Astrocyte (in vitro differentiated cells and primary cell): Measurements from ENCODE around the gene RNF186. TPM values are rescaled to one million over a fixed set of nuclear protein-coding genes. Genes with fewer than 3 reads are reported as not detected.

Experiments used
- DNase-seq: peaks from one replicate; pipeline ENCODE4 v3.0.0-alpha.2; 2010; ENCODE audit warnings: low read depth
- FAIRE-seq: peaks from 2 replicates; lab custom pipeline; 2011; peaks lifted over from hg19 to GRCh38; lab: Jason Lieb, UNC
- H2AFZ ChIP-seq: 2 replicates; pipeline ENCODE4 v1.6.0; 2012; ENCODE audit warnings: low read depth, low read length, inconsistent platforms
- H3K27ac ChIP-seq: 2 replicates; pipeline ENCODE4 v1.5.1; 2011; ENCODE audit warnings: low read depth, low read length, inconsistent platforms
- H3K27me3 ChIP-seq: 2 replicates; pipeline ENCODE4 v1.6.0; 2011; ENCODE audit warnings: low read length, inconsistent platforms; ENCODE audit not compliant: insufficient read depth
- H3K36me3 ChIP-seq: 2 replicates; pipeline ENCODE4 v1.5.1; 2011; ENCODE audit warnings: low read length, inconsistent platforms; ENCODE audit not compliant: insufficient read depth
- H3K4me1 ChIP-seq: 2 replicates; pipeline ENCODE4 v1.5.1; 2011; ENCODE audit warnings: low read length, inconsistent platforms; ENCODE audit not compliant: insufficient read depth
- H3K4me2 ChIP-seq: 2 replicates; pipeline ENCODE4 v1.6.0; 2012; ENCODE audit warnings: low read length, inconsistent platforms
- H3K4me3 ChIP-seq: 2 replicates; pipeline ENCODE4 v1.5.1; 2011; ENCODE audit warnings: low read depth, mild to moderate bottlenecking, low read length, inconsistent platforms; ENCODE audit not compliant: insufficient read depth
- H3K79me2 ChIP-seq: 2 replicates; pipeline ENCODE4 v1.6.0; 2012; ENCODE audit warnings: mild to moderate bottlenecking, low read length, inconsistent platforms; ENCODE audit not compliant: insufficient read depth
- H3K9ac ChIP-seq: 2 replicates; pipeline ENCODE4 v1.6.0; 2012; ENCODE audit warnings: mild to moderate bottlenecking, low read length, inconsistent platforms
- H3K9me3 ChIP-seq: 2 replicates; pipeline ENCODE4 v1.5.1; 2012; ENCODE audit warnings: low read depth, mild to moderate bottlenecking, low read length, inconsistent platforms; ENCODE audit not compliant: insufficient read depth
- H4K20me1 ChIP-seq: 2 replicates; pipeline ENCODE4 v1.6.0; 2012; ENCODE audit warnings: low read length, inconsistent platforms; ENCODE audit not compliant: insufficient read depth
- H3K27ac Mint-ChIP-seq: one replicate; pipeline ENCODE4 v1.8.0; 2021; ENCODE audit warnings: mild to moderate bottlenecking, mixed read lengths; ENCODE audit not compliant: unreplicated experiment
- H3K27me3 Mint-ChIP-seq: one replicate; pipeline ENCODE4 v1.8.0; 2021; ENCODE audit warnings: low read depth, mixed read lengths; ENCODE audit not compliant: unreplicated experiment
- H3K36me3 Mint-ChIP-seq: one replicate; pipeline ENCODE4 v1.8.0; 2021; ENCODE audit warnings: low read depth, mixed read lengths; ENCODE audit not compliant: unreplicated experiment
- H3K4me1 Mint-ChIP-seq: one replicate; pipeline ENCODE4 v1.8.0; 2021; ENCODE audit warnings: low read depth, mixed read lengths; ENCODE audit not compliant: unreplicated experiment
- H3K4me3 Mint-ChIP-seq: one replicate; pipeline ENCODE4 v1.8.0; 2021; ENCODE audit warnings: mild to moderate bottlenecking, moderate library complexity, mixed read lengths; ENCODE audit not compliant: unreplicated experiment
- H3K9me3 Mint-ChIP-seq: one replicate; pipeline ENCODE4 v1.8.0; 2021; ENCODE audit warnings: mild to moderate bottlenecking, mixed read lengths; ENCODE audit not compliant: unreplicated experiment
- EZH2 ChIP-seq: IDR thresholded peaks from 2 replicates; pipeline ENCODE4 v1.6.1; 2012; ENCODE audit warnings: mild to moderate bottlenecking, low read length, inconsistent platforms; ENCODE audit not compliant: insufficient read depth
- total RNA-seq: library from RNA; stranded (reverse); gene quantifications from 2 replicates; pipeline ENCODE4 v1.2.1, GENCODE V29; 2021
- TF ChIP-seq, protein P1 (sequence below): IDR thresholded peaks from 2 replicates; pipeline ENCODE4 v1.5.1; 2011; ENCODE audit warnings: low read depth, mild to moderate bottlenecking, inconsistent platforms, low read length, moderate library complexity; ENCODE audit not compliant: insufficient read depth

RNF186 gene
- total RNA-seq, 1 donor from 2014 or later = not detected

DNA sequence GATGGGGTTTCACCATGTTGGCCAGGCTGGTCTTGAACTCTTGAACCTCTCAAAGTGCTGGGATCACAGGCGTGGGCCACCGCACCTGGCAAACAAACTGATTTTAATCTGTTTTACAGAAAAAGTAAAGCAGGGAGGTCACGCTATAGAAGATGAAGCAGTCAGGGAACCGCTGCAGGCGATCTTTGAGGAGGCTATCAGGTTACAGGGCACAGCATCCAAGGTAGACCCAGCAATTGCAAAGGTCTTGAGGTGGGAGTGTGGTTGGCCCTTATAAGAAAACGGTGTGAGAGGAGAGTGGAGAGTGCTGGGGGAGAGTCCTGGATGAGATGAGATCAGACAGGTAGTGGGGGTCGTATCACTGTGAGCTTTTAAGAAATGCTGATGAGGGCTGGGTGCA lies 12.8 kb downstream of the RNF186 start:
- H3K4me2 ChIP-seq = no peak overlapping the region
- no peak overlapping the region for H3K27ac ChIP-seq
- no peak overlapping the region for H2AFZ ChIP-seq
- no peak overlapping the region for H3K4me3 Mint-ChIP-seq
- H3K4me1 Mint-ChIP-seq = peaks cover 8% of the 10 kb centered on the region
- no peak for TF ChIP-seq EZH2
- TF ChIP-seq, protein P1, sequence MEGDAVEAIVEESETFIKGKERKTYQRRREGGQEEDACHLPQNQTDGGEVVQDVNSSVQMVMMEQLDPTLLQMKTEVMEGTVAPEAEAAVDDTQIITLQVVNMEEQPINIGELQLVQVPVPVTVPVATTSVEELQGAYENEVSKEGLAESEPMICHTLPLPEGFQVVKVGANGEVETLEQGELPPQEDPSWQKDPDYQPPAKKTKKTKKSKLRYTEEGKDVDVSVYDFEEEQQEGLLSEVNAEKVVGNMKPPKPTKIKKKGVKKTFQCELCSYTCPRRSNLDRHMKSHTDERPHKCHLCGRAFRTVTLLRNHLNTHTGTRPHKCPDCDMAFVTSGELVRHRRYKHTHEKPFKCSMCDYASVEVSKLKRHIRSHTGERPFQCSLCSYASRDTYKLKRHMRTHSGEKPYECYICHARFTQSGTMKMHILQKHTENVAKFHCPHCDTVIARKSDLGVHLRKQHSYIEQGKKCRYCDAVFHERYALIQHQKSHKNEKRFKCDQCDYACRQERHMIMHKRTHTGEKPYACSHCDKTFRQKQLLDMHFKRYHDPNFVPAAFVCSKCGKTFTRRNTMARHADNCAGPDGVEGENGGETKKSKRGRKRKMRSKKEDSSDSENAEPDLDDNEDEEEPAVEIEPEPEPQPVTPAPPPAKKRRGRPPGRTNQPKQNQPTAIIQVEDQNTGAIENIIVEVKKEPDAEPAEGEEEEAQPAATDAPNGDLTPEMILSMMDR = no peak
- H3K36me3 ChIP-seq = no peaks in the 10 kb centered on the region
- H3K36me3 Mint-ChIP-seq = no peaks in the 10 kb centered on the region
- DNase-seq (no peak), FAIRE-seq (no peak)
- no peaks in the 10 kb centered on the region for H3K27me3 ChIP-seq
- no peaks in the 10 kb centered on the region for H3K79me2 ChIP-seq
- peaks cover 8% of the 10 kb centered on the region for H3K4me1 ChIP-seq
- no peak overlapping the region for H3K4me3 ChIP-seq
- peaks cover 39% of the 10 kb centered on the region for H3K27me3 Mint-ChIP-seq
- no peaks in the 10 kb centered on the region for H3K9me3 ChIP-seq
- no peak overlapping the region for H3K27ac Mint-ChIP-seq
- H3K9me3 Mint-ChIP-seq = no peaks in the 10 kb centered on the region
- no peaks in the 10 kb centered on the region for H4K20me1 ChIP-seq
- no peak overlapping the region for H3K9ac ChIP-seq

DNA sequence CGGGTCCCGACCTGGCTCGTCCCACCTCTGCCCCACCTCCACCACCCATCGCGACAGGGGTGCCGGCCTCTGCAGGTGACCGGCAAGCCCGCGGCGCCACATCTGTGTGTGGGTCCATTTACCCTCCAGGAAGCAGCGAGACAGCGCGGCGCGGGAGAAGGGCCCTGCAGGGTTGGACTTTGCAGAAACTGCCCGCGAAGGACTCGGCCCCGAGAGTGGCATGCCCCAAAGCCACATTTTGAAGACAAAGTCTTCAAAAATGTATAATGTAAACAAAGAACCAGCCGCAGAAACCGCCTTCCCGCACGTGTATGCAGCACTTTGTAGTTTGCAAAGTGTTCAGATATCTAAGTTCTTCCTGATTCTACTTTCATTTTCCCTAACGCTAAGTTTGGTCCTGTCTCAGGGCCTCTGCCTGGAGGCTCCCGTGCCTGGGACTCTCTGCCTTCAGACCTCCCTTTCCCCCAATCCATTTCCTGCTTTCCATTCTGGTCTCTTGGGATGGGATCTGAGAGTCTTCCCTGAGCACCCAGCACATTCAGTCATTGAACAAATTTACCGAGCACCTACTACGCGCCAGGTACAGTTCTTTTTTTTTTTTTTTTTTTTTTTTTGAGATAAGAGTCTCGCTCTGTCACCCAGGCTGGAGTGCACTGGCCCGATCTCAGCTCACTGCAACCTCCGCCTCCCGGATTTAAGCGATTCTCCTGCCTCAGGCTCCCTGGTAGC lies 14.8 kb downstream of the RNF186 start:
- no peak overlapping the region for H3K27ac ChIP-seq
- peaks cover 8% of the 10 kb centered on the region for H3K4me1 Mint-ChIP-seq
- peak; percentile 87 for DNase-seq

More for the DNA sequence above, 14.8 kb downstream of the RNF186 start:
- Histone ChIP-seq H4K20me1 (no peaks in the 10 kb centered on the region), H3K79me2 (no peaks in the 10 kb centered on the region), H2AFZ (peak overlapping the region; percentile 69), H3K9ac (peak overlapping the region; percentile 57), H3K27me3 (no peaks in the 10 kb centered on the region), H3K36me3 (no peaks in the 10 kb centered on the region), H3K4me2 (peak overlapping the region; percentile 86), H3K4me1 (peaks cover 8% of the 10 kb centered on the region), H3K9me3 (no peaks in the 10 kb centered on the region), H3K4me3 (peak overlapping the region; percentile 56)
- H3K36me3 Mint-ChIP-seq = no peaks in the 10 kb centered on the region
- no peak for TF ChIP-seq EZH2
- TF ChIP-seq, protein P1 = no peak
- FAIRE-seq = no peak
- H3K9me3 Mint-ChIP-seq = no peaks in the 10 kb centered on the region
- H3K4me3 Mint-ChIP-seq = peak overlapping the region; percentile 83
- H3K27me3 Mint-ChIP-seq = peaks cover 36% of the 10 kb centered on the region
- H3K27ac Mint-ChIP-seq = peak overlapping the region; percentile 88
